D721Med (cell line): ENCODE data around the gene FBN2.

Experiments used
- DNase-seq: peaks from one replicate; pipeline ENCODE4 v3.0.0; 2011; ENCODE audit warnings: low spot score; ENCODE audit not compliant: insufficient read length
- FAIRE-seq: peaks from 2 replicates; lab custom pipeline; 2011; peaks lifted over from hg19 to GRCh38; lab: Jason Lieb, UNC
- CTCF ChIP-seq: IDR thresholded peaks from 2 replicates; pipeline ENCODE4 v1.5.1; 2012; ENCODE audit warnings: mild to moderate bottlenecking, control low read depth; ENCODE audit not compliant: insufficient read depth; ENCODE audit errors: missing control alignments

The FBN2 gene

DNA sequence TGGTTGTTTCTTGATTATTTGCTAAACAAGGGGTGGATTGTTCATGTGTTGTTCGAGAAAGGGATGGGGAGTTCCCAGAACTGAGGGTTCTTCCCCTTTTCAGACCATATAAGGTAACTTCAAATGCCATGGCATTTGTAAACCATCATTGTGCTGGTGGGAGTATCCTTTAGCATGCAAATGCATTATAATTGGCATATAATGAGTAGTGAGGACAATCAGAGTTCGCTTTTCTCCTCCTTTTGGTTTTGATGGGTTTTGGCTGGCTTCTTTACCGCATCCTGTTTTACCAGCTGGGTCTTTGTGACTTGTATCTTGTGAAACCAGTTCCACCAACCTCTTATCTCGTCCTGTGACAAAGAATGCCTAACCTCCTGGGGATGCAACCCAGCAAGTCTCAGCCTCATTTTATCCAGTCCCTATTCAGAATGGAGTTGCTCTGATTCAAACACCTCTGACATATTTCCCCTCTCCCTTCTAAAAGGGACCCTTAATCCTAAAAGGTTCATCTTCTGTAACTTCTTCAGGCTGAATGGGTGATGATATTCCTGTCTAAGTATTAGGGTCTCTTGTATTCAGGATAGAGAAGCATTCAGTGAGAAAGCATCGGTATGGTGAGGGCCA, 8.7 kb upstream of the FBN2 start:
- no peak for FAIRE-seq
- TF ChIP-seq CTCF = no peak
- no peak for DNase-seq

DNA sequence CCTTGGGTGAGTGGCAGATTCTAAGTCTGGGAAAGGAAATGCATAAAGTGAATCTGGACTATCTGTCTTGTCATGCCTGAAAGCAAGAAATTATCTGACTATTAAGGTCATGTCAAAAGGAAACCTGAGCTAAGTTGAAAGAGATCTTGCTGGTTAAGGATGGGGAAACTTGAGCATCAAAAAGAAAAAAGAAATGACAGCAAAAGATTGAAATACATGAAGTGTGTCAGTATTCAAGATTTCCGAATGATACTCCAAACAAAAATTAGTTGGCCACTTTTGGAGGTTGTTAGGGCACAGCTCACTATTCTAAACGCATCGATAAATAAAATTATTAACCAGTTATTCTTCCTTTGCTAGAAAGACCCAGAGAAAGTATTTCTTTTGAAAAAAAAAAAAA, 3.3 kb upstream of the FBN2 start:
- TF ChIP-seq CTCF = no peak
- DNase-seq (no peak), FAIRE-seq (no peak)

- no peak for DNase-seq
- FAIRE-seq = no peak
- TF ChIP-seq CTCF = no peak
Measured at GRCh38 chr5:128539038-128539429, 989 bp upstream of the FBN2 start.

- DNase-seq (no peak), FAIRE-seq (no peak)
- no peak for TF ChIP-seq CTCF
Measured at GRCh38 chr5:128538250-128539037, 399 bp upstream of the FBN2 start.

DNA sequence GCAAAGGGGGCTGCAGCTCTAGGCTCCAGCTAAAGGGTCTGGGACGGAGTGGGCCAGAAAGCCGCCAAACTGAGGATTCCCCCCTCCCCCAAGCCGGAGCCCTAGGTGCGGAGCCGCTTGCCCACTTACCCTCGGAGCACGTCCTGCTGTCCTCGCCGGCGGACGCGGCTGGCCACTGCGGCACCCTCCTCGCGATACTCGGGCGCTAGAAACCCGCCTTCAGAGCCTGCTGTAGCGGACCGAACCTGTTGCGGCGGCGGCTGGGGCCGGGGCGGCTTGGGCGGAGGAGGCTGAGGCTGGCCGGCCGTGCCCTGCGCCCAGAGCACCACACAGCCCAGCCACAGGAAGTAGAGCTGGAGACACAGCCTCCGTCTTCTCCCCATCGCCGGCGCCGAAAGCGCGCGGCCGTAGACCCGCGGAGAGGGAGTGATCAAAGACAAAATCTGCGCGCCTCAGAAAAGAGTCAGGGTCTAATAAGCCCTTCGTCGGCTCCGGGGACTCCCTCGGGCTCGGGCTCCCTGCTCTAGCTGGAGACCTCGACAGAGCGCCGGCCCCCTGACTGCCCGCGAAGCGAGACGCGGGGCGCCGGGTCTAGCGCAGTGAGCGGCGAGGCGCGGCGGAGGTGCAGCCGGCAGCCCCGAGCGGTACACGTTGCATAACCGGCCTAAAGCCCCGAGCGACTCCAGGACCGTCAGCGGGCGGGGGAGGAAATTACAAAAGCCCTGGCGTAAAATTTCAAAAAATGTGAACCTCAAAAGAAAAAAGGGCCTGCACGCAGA, 635 bp downstream of the FBN2 start:
- DNase-seq = no peak
- no peak for FAIRE-seq
- no peak for TF ChIP-seq CTCF

GRCh38 chr5:128536254-128537220, 1.5 kb downstream of the FBN2 start:
- FAIRE-seq = no peak
- DNase-seq = no peak
- peak; percentile 5 for TF ChIP-seq CTCF
